Activated naive CD8-positive, alpha-beta T cell treated with anti-CD3 and anti-CD28 coated beads for 36 hours (primary cell): Measurements from ENCODE around the gene PRKCD. TPM values are rescaled to one million over a fixed set of nuclear protein-coding genes. Genes with fewer than 3 reads are reported as not detected.
A peak's percentile ranks its signal among the peaks of the same experiment; 100 is the strongest.

Experiments used
- DNase-seq: peaks from one replicate; pipeline ENCODE4 v3.0.0; 2021
- H3K27ac Mint-ChIP-seq: one replicate; pipeline ENCODE4 v1.8.0; 2022; ENCODE audit warnings: mild to moderate bottlenecking, moderate library complexity, mixed read lengths
- H3K27me3 Mint-ChIP-seq: one replicate; pipeline ENCODE4 v1.8.0; 2022; ENCODE audit warnings: mild to moderate bottlenecking, mixed read lengths
- H3K36me3 Mint-ChIP-seq: one replicate; pipeline ENCODE4 v1.8.0; 2021; ENCODE audit warnings: mild to moderate bottlenecking, mixed read lengths
- H3K4me1 Mint-ChIP-seq: one replicate; pipeline ENCODE4 v1.8.0; 2021; ENCODE audit warnings: mixed read lengths
- H3K4me3 Mint-ChIP-seq: one replicate; pipeline ENCODE4 v1.8.0; 2022; ENCODE audit warnings: mild to moderate bottlenecking, moderate library complexity, mixed read lengths
- H3K9me3 Mint-ChIP-seq: one replicate; pipeline ENCODE4 v1.8.0; 2022; ENCODE audit warnings: mixed read lengths
- total RNA-seq, 2 experiments: library from RNA; stranded (reverse); gene quantifications; one replicate each; pipeline ENCODE4 v1.2.3, GENCODE V29; 2021

PRKCD gene
- total RNA-seq, 2 experiments from 2014 or later = 16.5 to 17.5 TPM

GRCh38 chr3:53169832-53170324, 8.9 kb downstream of the PRKCD start:
- Mint-ChIP-seq H3K9me3 (no peaks in the 10 kb centered on the region), H3K36me3 (no peaks in the 10 kb centered on the region), H3K27me3 (no peaks in the 10 kb centered on the region), H3K27ac (no peak overlapping the region), H3K4me1 (peaks cover 20% of the 10 kb centered on the region), H3K4me3 (no peak overlapping the region)
- no peak for DNase-seq

GRCh38 chr3:53170325-53171063, 9.5 kb downstream of the PRKCD start:
- H3K27ac Mint-ChIP-seq = peak overlapping the region; percentile 34
- DNase-seq = peak; percentile 34
- H3K36me3 Mint-ChIP-seq = no peaks in the 10 kb centered on the region
- peaks cover 20% of the 10 kb centered on the region for H3K4me1 Mint-ChIP-seq
- H3K4me3 Mint-ChIP-seq = no peak overlapping the region
- no peaks in the 10 kb centered on the region for H3K27me3 Mint-ChIP-seq
- no peaks in the 10 kb centered on the region for H3K9me3 Mint-ChIP-seq

DNA sequence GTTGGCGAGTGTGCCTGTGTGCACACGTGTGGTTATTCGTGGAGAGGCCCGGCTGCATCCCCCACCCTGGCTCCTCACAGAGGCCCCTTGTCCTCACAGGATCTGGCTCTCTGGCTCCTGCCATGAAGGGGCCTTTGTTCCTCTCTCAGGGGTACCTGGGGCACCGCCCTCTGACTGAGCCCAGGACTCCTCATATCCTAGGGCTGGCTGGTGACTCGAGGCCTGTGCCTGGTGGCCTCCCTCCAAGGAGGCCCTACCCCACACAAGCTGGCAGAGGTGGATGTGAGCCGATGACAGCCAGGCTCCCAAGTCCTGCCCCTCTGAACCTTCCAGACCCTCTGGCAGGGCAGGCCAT, 10.0 kb downstream of the PRKCD start:
- Mint-ChIP-seq H3K4me1 (peaks cover 20% of the 10 kb centered on the region), H3K27ac (no peak overlapping the region), H3K27me3 (no peaks in the 10 kb centered on the region), H3K9me3 (no peaks in the 10 kb centered on the region), H3K36me3 (no peaks in the 10 kb centered on the region), H3K4me3 (no peak overlapping the region)
- no peak for DNase-seq

DNA sequence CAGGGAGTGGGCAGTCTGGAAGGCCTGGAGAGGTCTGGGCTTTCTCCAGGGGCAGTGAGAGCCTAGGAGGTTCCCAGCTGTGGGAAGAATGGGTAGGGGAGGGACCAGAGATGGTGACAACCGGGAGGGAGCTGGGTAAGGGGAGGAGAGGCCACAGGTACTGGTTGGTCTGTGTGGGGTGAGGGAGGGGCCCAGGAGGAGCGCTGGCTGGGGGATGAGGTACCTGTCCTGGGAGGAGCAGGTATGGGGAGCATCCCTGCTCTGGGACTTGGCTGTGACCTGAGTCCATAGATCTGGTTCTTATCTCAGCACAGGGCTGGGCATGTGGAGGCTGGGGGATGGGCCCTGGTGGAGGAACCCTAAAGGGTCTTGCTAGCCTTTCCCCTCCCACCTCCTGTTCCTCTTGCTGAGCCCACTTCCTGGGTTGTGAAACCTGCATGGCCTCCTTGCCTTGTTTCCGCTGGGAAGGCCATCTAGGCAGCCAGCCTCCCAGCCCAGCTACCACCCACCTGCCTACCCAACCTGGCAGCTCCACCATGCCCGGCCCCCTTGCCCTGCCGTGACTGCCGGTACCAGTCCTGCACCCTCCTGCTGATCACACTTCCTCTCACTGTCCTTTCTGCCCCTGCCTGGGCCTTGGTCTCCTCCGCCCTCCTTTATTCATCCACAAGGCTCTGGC, 11.0 kb downstream of the PRKCD start:
- H3K27ac Mint-ChIP-seq = no peak overlapping the region
- H3K4me1 Mint-ChIP-seq = peaks cover 20% of the 10 kb centered on the region

DNA sequence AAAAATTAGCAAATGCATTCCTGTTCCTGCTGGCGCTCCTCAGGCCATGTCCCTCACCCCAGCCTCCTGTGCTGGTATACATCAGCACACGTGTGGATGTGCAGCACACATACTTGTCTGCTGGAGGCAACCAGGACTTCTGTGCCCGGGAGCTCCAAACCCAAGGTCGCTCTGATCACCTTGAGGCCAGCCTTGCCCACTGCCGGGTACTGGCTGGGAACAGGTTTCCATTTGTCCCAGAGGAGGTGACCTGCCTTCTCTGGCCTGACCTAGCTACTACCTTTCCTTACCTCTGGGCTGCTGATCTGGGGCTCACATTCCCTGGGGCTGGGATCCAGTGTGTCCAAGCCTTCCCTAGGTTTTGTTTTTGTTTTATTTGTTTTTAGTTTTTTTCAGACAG, 12.1 kb downstream of the PRKCD start:
- Mint-ChIP-seq H3K27me3 (no peaks in the 10 kb centered on the region), H3K36me3 (no peaks in the 10 kb centered on the region), H3K4me3 (no peak overlapping the region), H3K9me3 (no peaks in the 10 kb centered on the region), H3K4me1 (peaks cover 20% of the 10 kb centered on the region), H3K27ac (no peak overlapping the region)
- no peak for DNase-seq

More for the DNA sequence above, 11.0 kb downstream of the PRKCD start:
- Mint-ChIP-seq H3K4me3 (no peak overlapping the region), H3K27me3 (no peaks in the 10 kb centered on the region), H3K9me3 (no peaks in the 10 kb centered on the region), H3K36me3 (no peaks in the 10 kb centered on the region)
- no peak for DNase-seq

- Mint-ChIP-seq H3K4me3 (no peak overlapping the region), H3K9me3 (no peaks in the 10 kb centered on the region), H3K4me1 (peaks cover 12% of the 10 kb centered on the region), H3K27me3 (no peaks in the 10 kb centered on the region), H3K36me3 (peaks cover 8% of the 10 kb centered on the region), H3K27ac (no peak overlapping the region)
- no peak for DNase-seq
Measured at GRCh38 chr3:53174346-53175250, 13.6 kb downstream of the PRKCD start.

DNA sequence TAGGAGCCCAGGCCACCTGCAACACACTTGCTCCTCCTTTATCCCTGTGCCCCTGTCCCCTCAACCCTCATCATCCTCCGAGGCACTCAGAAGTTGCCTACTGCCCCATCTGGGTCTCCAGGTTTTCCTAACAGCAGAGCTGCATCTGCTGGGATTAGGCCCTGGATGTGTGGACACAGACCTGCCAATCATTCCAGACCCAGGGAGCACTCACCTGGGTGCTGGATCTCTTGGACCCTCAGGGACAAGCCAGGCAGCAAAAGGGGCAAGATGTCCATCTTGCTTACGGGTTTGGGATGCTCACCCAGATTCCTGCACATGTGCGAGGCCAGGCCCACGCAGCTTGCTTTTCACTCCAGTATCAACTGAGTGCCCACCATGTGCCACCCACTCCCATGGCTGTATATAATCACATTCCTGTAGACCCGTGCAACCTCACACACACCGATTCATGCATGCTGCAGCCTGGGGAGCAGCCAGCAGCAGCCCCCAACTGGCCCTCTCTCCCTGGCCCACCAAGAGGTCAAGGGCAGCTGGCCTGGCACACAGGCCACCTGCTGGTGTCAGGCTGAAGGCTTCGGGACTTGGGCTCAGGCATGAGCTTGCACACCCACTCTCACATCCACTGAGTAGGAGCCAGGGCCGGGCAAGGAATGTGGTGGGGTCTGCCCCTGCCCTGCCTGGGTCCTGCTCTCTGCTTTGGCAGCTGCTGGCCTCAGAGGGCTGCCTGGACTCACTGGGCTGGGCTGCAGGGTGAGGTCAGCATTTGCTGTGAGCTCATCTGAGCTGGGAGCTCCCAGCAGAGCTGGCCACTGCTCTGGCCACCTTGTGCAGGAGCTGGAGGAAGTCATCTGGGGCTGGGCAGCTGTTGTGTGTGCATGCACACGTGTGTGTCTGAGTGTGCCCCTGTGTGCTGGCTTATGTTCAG, 14.9 kb downstream of the PRKCD start:
- H3K4me1 Mint-ChIP-seq = peaks cover under 1% of the 10 kb centered on the region
- H3K27ac Mint-ChIP-seq = no peak overlapping the region
- H3K36me3 Mint-ChIP-seq = peaks cover 8% of the 10 kb centered on the region
- no peak overlapping the region for H3K4me3 Mint-ChIP-seq
- H3K9me3 Mint-ChIP-seq = no peaks in the 10 kb centered on the region
- H3K27me3 Mint-ChIP-seq = no peaks in the 10 kb centered on the region
- no peak for DNase-seq

GRCh38 chr3:53178246-53178645, 17.2 kb downstream of the PRKCD start:
- H3K9me3 Mint-ChIP-seq = no peaks in the 10 kb centered on the region
- H3K27ac Mint-ChIP-seq = no peak overlapping the region
- peaks cover 9% of the 10 kb centered on the region for H3K36me3 Mint-ChIP-seq
- H3K4me3 Mint-ChIP-seq = no peak overlapping the region
- no peaks in the 10 kb centered on the region for H3K4me1 Mint-ChIP-seq
- H3K27me3 Mint-ChIP-seq = no peaks in the 10 kb centered on the region
- no peak for DNase-seq

DNA sequence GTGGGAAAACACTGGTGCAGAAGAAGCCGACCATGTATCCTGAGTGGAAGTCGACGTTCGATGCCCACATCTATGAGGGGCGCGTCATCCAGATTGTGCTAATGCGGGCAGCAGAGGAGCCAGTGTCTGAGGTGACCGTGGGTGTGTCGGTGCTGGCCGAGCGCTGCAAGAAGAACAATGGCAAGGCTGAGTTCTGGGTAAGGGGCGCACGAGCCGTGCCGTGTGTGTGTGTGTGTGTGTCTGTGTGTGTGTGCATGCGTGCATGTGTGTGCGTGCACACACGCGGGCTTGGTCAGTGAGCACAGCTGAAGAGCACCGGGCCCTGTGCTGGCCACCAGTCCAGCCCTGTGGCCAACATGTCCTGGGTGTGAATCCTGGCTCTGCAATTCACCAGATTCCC, 18.6 kb downstream of the PRKCD start:
- H3K4me1 Mint-ChIP-seq = no peaks in the 10 kb centered on the region
- DNase-seq = no peak

DNA sequence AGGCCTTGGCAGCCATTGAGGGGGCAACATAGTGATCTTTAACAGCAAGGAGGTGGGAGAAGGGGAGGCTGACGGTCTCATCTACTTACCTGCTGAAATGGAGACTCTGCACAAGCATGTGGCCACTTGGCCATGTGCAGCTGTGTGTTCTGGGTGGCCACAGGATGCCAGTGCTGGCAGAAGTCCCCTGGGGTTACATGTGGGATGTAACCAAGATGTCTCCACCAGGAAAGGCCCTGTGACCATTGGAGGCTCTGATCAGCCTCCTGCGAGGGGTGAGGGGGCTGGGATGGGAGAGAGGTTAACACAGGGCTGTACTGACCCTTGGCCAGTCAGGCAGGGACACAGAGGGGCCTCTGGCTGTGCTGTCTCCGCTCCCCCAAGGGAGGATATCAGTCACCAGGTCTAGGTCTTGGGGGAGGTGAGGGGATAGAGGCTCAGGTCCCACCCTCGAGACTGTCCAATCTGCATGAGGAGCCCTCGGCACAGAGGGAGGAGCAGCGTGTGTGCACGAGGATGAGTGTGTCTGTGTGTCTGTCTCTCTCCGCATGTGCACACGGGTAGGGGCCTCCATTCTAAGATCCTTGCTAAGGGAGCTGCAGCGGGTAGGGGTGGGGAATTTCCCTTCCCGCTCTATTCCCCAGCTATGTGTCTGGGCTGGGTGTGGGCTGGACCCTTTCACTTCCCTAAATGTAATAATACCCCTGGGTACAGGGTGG, 19.5 kb downstream of the PRKCD start:
- peaks cover 9% of the 10 kb centered on the region for H3K36me3 Mint-ChIP-seq
- H3K27me3 Mint-ChIP-seq = no peaks in the 10 kb centered on the region
- no peaks in the 10 kb centered on the region for H3K4me1 Mint-ChIP-seq
- no peak for DNase-seq
- no peak overlapping the region for H3K27ac Mint-ChIP-seq
- no peaks in the 10 kb centered on the region for H3K9me3 Mint-ChIP-seq
- H3K4me3 Mint-ChIP-seq = no peak overlapping the region

More for the DNA sequence above, 18.6 kb downstream of the PRKCD start:
- Mint-ChIP-seq H3K4me3 (no peak overlapping the region), H3K36me3 (peaks cover 9% of the 10 kb centered on the region), H3K27ac (no peak overlapping the region), H3K9me3 (no peaks in the 10 kb centered on the region), H3K27me3 (no peaks in the 10 kb centered on the region)

DNA sequence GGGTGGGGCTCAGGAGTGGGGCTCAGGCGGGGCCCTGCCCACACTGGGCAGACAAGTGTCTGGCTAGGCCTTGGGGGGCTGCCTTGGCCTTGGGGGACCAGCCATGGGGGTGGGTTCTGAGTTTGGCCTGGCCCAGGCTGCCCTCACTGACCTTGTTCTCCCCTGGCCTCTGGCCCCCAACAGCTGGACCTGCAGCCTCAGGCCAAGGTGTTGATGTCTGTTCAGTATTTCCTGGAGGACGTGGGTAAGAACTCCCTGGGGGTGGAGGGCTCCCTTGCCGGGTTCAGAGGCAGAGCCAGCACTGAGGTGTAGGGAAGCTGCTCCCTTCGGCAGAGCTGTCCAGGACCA, 20.0 kb downstream of the PRKCD start:
- H3K4me3 Mint-ChIP-seq = no peak overlapping the region
- no peaks in the 10 kb centered on the region for H3K27me3 Mint-ChIP-seq
- no peak overlapping the region for H3K27ac Mint-ChIP-seq
- DNase-seq = no peak
- peaks cover 9% of the 10 kb centered on the region for H3K36me3 Mint-ChIP-seq
- H3K9me3 Mint-ChIP-seq = no peaks in the 10 kb centered on the region
- H3K4me1 Mint-ChIP-seq = no peaks in the 10 kb centered on the region

GRCh38 chr3:53181528-53181927, 20.5 kb downstream of the PRKCD start:
- no peaks in the 10 kb centered on the region for H3K4me1 Mint-ChIP-seq

GRCh38 chr3:53182764-53183355, 21.9 kb downstream of the PRKCD start:
- no peaks in the 10 kb centered on the region for H3K9me3 Mint-ChIP-seq
- peaks cover 9% of the 10 kb centered on the region for H3K36me3 Mint-ChIP-seq
- no peaks in the 10 kb centered on the region for H3K27me3 Mint-ChIP-seq
- no peak for DNase-seq
- H3K4me3 Mint-ChIP-seq = no peak overlapping the region
- H3K4me1 Mint-ChIP-seq = no peaks in the 10 kb centered on the region
- H3K27ac Mint-ChIP-seq = no peak overlapping the region

More at GRCh38 chr3:53181528-53181927, 20.5 kb downstream of the PRKCD start:
- Mint-ChIP-seq H3K4me3 (no peak overlapping the region), H3K27ac (no peak overlapping the region), H3K36me3 (peaks cover 9% of the 10 kb centered on the region), H3K9me3 (no peaks in the 10 kb centered on the region), H3K27me3 (no peaks in the 10 kb centered on the region)
- no peak for DNase-seq
